ENCODE results near the gene EID3. TPM values are rescaled to one million over a fixed set of nuclear protein-coding genes. Genes with fewer than 3 reads are reported as not detected.

The EID3 gene
- total and polyA plus RNA-seq, 4 experiments from 2014 or later = 9.4 to 15.6 (median 11.3) TPM

DNA sequence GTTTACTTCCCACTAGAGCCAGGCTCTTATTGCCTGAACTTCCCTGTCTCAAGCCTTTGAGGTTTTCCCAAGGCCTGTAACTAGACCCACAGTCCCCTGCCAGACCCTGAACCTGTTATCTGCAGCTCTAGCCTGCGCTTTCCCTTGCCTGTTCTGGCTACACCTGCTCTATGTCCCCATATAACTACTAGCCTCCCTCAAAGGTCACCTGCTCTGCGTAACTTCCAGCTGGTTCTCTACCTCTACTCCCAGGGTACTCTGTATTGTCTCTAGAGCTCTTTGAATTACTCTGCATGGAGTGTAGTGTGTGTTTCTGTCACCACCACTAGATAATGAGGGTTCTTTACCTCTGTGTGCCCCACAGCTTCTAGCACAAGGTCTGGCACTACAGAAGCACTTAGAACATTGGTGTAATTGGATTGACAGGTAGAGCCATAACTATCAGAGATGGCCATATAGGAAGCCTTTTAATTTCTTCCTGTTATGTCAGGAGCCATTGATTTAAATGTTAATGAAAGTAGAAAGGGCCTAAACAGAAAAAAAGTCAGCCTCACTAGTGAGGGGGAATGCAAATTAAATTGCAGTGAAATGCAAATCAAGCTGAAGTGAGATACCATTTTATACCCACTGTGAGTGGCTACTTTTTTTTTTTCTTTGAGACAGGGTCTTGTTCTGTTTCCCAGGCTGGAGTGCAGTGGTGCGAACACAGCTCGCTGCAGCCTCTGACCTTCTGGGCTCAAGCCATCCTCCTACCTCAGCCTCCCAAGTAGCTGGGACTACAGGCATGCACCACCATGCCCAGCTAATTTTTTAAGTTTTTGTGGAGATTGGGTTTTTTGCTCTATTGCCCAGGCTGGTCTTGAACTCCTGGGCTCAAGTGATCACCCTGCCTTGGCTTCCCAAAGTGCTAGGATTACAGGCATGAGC lies 47.8 kb downstream of the EID3 start:
- no peak overlapping the region for H3K4me3 ChIP-seq (ENCODE audit: low read length in 2 of 2)
- peaks cover 0 to 1% (median 0%) of the 10 kb centered on the region in 4 donors for H3K4me1 Mint-ChIP-seq
- peak overlapping the region in 3 of 7 donors; percentile 29 to 76 (median 32) for H3K27ac Mint-ChIP-seq
- H3K4me3 Mint-ChIP-seq = no peak overlapping the region
- DNase-seq = no peak
- no peaks in the 10 kb centered on the region for H3K27me3 ChIP-seq (ENCODE audit: insufficient read depth, low read length)
- no peaks in the 10 kb centered on the region for H3K4me1 ChIP-seq (ENCODE audit: insufficient read depth, low read length)
- peaks cover 28 to 42% of the 10 kb centered on the region in 2 donors for H3K36me3 Mint-ChIP-seq
- H3K9me3 ChIP-seq (ENCODE audit: control insufficient read depth in 1 of 2, low read length in 2 of 2) = no peaks in the 10 kb centered on the region
- CTCF ChIA-PET (ENCODE audit: partially characterized antibody) = interaction anchor here (0.6 to 1.4 kb wide), 4 partner anchors 63 to 137 kb away, joined by 3 to 4 read pairs (median 3); no protein-coding TSS in a partner anchor
- H3K36me3 ChIP-seq (ENCODE audit: insufficient read depth, low read length) = peaks cover 20% of the 10 kb centered on the region
- no peaks in the 10 kb centered on the region for H3K27me3 Mint-ChIP-seq
- H3K27ac ChIP-seq (ENCODE audit: low read depth, low read length) = no peak overlapping the region
- intact Hi-C loops (cut with micrococcal nuclease) = loop anchor here (10.0 kb wide), 2 partner anchors 297 to 477 kb away; partner anchors contain the start of gene GLT8D2
- no peaks in the 10 kb centered on the region for H3K9me3 Mint-ChIP-seq
- POLR2A ChIA-PET (ENCODE audit: partially characterized antibody) = no interaction called here

DNA sequence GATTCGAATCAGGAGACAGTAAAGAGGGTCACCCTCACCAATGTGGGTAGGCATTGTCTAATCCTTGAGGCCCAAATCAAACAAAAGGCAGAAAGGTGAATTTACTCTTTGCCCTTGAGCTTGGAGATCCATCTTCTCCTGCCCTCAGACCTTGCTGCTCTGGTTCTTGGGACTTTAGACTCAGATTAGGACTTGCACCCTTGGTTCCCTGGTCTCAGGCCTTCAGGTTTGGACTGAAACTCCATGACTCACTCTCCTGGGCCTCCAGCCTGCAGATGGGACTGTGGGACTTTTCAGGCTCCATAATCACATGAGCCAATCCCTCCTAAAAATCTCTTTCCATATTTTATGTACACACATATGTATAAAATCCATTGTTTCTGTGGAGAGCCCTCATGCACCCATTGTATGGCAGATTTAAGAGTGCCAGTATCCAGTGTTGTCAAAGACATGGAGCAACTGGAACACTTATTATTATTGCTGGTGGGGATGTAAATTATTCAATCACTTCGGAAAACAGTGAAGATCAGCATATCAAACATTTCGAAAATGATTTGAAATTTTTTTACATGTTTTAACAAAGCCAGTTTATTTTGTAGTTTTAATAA lies 48.7 kb downstream of the EID3 start:
- peaks cover 19% of the 10 kb centered on the region for H3K36me3 ChIP-seq (ENCODE audit: insufficient read depth, low read length)
- no peaks in the 10 kb centered on the region for H3K27me3 Mint-ChIP-seq
- no peaks in the 10 kb centered on the region for H3K9me3 Mint-ChIP-seq
- ChIA-PET CTCF (ENCODE audit: partially characterized antibody) (interaction anchor here (0.7 to 1.4 kb wide), 3 partner anchors 64 to 138 kb away, joined by 3 to 4 read pairs (median 3); no protein-coding TSS in a partner anchor), POLR2A (ENCODE audit: partially characterized antibody) (no interaction called here)
- H3K4me3 ChIP-seq (ENCODE audit: low read length in 2 of 2) = no peak overlapping the region
- H3K27ac Mint-ChIP-seq = no peak overlapping the region
- H3K27me3 ChIP-seq (ENCODE audit: insufficient read depth, low read length) = no peaks in the 10 kb centered on the region
- H3K27ac ChIP-seq (ENCODE audit: low read depth, low read length) = no peak overlapping the region
- no peak overlapping the region for H3K4me3 Mint-ChIP-seq
- H3K4me1 Mint-ChIP-seq = peaks cover 0 to 2% (median under 1%) of the 10 kb centered on the region in 4 donors
- H3K4me1 ChIP-seq (ENCODE audit: insufficient read depth, low read length) = no peaks in the 10 kb centered on the region
- DNase-seq = no peak
- no peaks in the 10 kb centered on the region for H3K9me3 ChIP-seq (ENCODE audit: control insufficient read depth in 1 of 2, low read length in 2 of 2)
- intact Hi-C loops (cut with micrococcal nuclease) = loop anchor here (10.0 kb wide), 2 partner anchors 297 to 477 kb away; partner anchors contain the start of gene GLT8D2
- peaks cover 27 to 37% of the 10 kb centered on the region in 2 donors for H3K36me3 Mint-ChIP-seq

DNA sequence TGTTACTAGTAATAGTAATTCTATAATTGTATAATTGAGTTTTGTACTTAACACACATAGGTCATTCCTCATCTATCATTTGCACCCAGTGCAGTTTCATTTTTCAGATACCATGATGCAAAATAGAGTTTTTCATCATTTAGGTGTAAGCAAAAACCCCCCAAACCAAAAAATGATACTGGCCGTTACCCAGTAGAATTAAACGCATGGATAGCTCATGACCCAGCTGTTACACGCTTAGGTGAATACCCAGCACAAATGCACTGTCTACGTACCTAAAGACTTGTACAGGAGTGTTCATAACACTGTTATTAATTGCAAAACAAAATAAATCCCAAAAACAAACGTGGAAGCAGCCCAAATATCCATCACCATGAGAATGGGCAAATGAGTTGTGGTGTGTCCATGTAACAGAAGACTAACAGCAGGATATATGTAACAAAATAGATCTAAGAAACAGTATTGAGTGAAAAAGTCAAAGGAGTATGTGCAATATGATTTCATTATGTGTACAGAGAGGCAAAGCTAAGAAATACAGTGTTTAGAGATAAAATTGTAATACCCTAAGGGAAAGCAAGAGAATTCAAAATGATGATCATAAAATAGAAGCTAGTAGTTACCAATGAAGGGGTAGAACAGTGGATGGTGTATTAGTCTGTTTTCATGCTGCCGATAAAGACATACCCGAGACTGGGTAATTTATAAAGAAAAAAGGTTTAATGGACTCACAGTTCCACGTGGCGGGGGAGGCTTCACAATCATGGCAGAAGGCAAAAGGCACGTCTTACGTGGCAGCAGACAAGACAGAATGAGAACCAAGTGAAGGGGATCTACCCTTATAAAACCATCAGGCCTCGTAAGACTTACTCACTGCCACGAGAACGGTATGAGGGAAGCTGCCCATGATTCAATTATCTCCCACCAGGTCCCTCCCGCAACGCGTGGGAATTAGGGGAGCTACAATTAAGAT lies 49.8 kb downstream of the EID3 start:
- peak overlapping the region in 1 of 7 donors; percentile 74 for H3K27ac Mint-ChIP-seq
- ChIA-PET CTCF (ENCODE audit: partially characterized antibody) (interaction anchor here (0.7 to 1.5 kb wide), 3 partner anchors 12 to 150 kb away, joined by 3 to 4 read pairs (median 3); no protein-coding TSS in a partner anchor), POLR2A (ENCODE audit: partially characterized antibody) (no interaction called here)
- H3K4me3 Mint-ChIP-seq = no peak overlapping the region
- peaks cover 0 to 5% (median 2%) of the 10 kb centered on the region in 4 donors for H3K4me1 Mint-ChIP-seq
- no peaks in the 10 kb centered on the region for H3K27me3 Mint-ChIP-seq
- no peaks in the 10 kb centered on the region for H3K9me3 Mint-ChIP-seq
- Histone ChIP-seq H3K4me3 (ENCODE audit: low read length in 2 of 2) (no peak overlapping the region), H3K36me3 (ENCODE audit: insufficient read depth, low read length) (peaks cover 8% of the 10 kb centered on the region), H3K27me3 (ENCODE audit: insufficient read depth, low read length) (no peaks in the 10 kb centered on the region), H3K27ac (ENCODE audit: low read depth, low read length) (no peak overlapping the region), H3K4me1 (ENCODE audit: insufficient read depth, low read length) (no peaks in the 10 kb centered on the region), H3K9me3 (ENCODE audit: control insufficient read depth in 1 of 2, low read length in 2 of 2) (no peaks in the 10 kb centered on the region)
- DNase-seq = no peak
- peaks cover 18 to 26% of the 10 kb centered on the region in 2 donors for H3K36me3 Mint-ChIP-seq
- intact Hi-C loops (cut with micrococcal nuclease) = loop anchor here (10.0 kb wide), 2 partner anchors 298 to 478 kb away; partner anchors contain the start of gene GLT8D2

DNA sequence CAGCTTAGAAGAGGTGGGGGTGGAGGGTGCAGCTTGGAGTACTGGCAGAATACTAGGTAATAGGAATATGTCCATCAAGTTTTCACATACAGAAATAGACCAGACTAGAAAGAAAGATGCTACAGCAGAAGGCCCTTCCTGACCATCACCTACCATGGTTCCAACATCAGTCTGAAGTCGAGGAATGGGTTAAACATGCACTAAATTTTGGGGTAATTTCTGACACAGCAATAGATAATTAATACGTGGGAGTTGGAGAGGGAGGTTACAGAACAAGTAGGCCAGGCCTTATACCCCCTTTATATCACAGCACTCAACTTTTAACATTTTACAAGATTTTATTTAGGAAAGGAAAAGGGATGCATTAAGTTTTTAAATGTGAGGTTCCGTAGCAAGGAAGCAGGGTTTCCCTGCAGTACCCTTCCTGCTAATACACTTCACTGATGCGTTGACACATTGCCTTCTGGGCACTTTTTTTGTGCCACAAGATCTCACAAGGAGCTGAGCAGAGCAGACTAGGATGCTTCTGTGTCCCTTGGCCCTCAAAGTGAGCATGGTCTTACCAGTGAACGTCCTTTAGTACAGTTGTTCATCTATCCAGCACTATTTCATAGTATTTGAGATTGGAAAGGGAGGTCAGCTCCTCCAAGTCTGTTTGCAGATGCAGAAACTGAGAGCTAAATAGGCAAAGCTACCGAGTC lies 50.8 kb downstream of the EID3 start:
- ChIA-PET POLR2A (ENCODE audit: partially characterized antibody) (interaction anchor here (0.6 kb wide), 1 partner anchor 40 kb away, joined by 3 read pairs; no protein-coding TSS in a partner anchor), CTCF (ENCODE audit: partially characterized antibody) (interaction anchor here (1.1 to 1.5 kb wide), 3 partner anchors 14 to 152 kb away, joined by 3 to 4 read pairs (median 4); no protein-coding TSS in a partner anchor)
- no peak overlapping the region for H3K27ac ChIP-seq (ENCODE audit: low read depth, low read length)
- intact Hi-C loops (cut with micrococcal nuclease) = loop anchor here (10.0 kb wide), 2 partner anchors 300 to 480 kb away; partner anchors contain the start of gene GLT8D2
- no peak overlapping the region for H3K4me3 Mint-ChIP-seq
- no peak for DNase-seq
- peaks cover 0 to 6% (median 3%) of the 10 kb centered on the region in 4 donors for H3K4me1 Mint-ChIP-seq
- no peaks in the 10 kb centered on the region for H3K27me3 ChIP-seq (ENCODE audit: insufficient read depth, low read length)
- H3K27ac Mint-ChIP-seq = peak overlapping the region in 1 of 7 donors; percentile 76
- H3K9me3 ChIP-seq (ENCODE audit: control insufficient read depth in 1 of 2, low read length in 2 of 2) = no peaks in the 10 kb centered on the region
- H3K27me3 Mint-ChIP-seq = no peaks in the 10 kb centered on the region
- no peaks in the 10 kb centered on the region for H3K4me1 ChIP-seq (ENCODE audit: insufficient read depth, low read length)
- H3K36me3 ChIP-seq (ENCODE audit: insufficient read depth, low read length) = no peaks in the 10 kb centered on the region
- H3K36me3 Mint-ChIP-seq = peaks cover 11 to 17% of the 10 kb centered on the region in 2 donors
- H3K9me3 Mint-ChIP-seq = no peaks in the 10 kb centered on the region
- no peak overlapping the region for H3K4me3 ChIP-seq (ENCODE audit: low read length in 2 of 2)

Other genes with a start within 250 kb of the EID3 start
- 10 to 100 TPM; 18.1 to 18.5 TPM for gene HCFC2, start 239.2 kb upstream of the EID3 start, total RNA-seq
- 1 to 10 TPM; 4.1 to 8.8 TPM for gene HCFC2, start 239.2 kb upstream of the EID3 start, polyA plus RNA-seq
- 10 to 100 TPM; 29.9 to 32.5 TPM for gene NFYB, start 165.5 kb upstream of the EID3 start, total RNA-seq
- gene NFYB, start 165.5 kb upstream of the EID3 start, polyA plus RNA-seq = 10 to 100 TPM; 38.7 to 39.0 TPM
- 10 to 100 TPM; 57.6 to 64.5 TPM for gene TXNRD1, start 88.0 kb upstream of the EID3 start, total RNA-seq
- 10 to 100 TPM; 32.2 to 35.8 TPM for gene TXNRD1, start 88.0 kb upstream of the EID3 start, polyA plus RNA-seq
- gene CHST11, start 153.2 kb downstream of the EID3 start, total RNA-seq = 10 to 100 TPM; 55.1 to 55.8 TPM
- gene CHST11, start 153.2 kb downstream of the EID3 start, polyA plus RNA-seq = 10 to 100 TPM; 63.8 to 64.6 TPM